Amygdala (tissue), 56 donors: ENCODE measurements around the gene PLVAP.

ENCODE experiments used
- DNase-seq, 56 donors: peaks; one replicate each; lab custom pipeline; 2025; lab: John Stamatoyannopoulos, UW

PLVAP gene

GRCh38 chr19:17359905-17360800, 17.0 kb downstream of the PLVAP start:
- DNase-seq = no peak

DNA sequence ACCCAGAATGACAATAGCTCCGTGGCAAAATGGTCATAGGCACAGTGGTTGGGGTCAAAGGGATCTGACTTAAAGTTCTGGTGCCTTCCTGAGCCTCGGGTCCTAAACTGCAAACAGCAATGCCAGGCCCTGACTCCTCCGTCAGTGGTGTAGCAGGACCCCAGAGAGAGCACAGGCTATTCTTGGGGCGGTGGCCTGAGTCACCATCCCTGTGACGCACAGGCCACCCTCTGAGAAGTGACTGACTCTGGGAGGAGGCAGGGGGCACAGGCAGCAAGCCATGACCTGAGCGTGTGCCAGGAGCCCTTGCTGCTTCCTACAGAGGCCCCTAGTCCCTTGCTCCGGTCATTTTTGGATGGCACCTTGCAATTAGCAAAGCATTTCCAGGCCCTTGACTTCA, 18.7 kb downstream of the PLVAP start:
- no peak for DNase-seq

GRCh38 chr19:17357724-17358123, 19.4 kb downstream of the PLVAP start:
- DNase-seq = no peak

DNA sequence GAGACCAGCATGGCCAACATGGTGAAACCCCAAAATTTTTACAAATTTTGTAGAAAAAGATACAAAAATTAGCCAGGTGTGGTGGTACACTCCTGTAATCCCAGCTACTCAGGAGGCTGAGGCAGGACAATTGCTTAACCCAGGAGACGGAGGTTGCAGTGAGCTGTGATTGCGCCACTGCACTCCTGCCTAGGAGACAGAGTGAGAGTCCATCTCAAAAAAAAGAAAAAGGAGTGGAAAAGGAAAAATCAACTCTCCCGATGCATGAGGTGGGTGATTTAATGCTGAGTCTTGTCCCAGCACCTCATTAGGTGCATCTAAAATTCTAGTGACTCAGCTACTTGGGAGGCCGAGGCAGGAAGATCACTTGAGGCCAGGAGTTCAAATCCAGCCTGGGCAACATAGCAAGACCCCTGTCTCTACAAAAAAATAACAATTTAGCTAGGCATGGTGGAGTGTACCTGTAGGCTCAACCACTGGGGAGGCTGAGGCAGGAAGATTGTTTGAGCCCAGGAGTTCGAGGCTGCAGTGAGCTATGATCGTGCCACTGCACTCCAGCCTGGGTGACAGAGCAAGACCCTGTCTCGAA, 20.0 kb downstream of the PLVAP start:
- no peak for DNase-seq

- no peak for DNase-seq
These were observed 23.8 kb downstream of the PLVAP start for GRCh38 chr19:17353386-17353785.

GRCh38 chr19:17352608-17353280, 24.4 kb downstream of the PLVAP start:
- DNase-seq = peak in 2 of 56 donors; percentile 20 to 21

DNA sequence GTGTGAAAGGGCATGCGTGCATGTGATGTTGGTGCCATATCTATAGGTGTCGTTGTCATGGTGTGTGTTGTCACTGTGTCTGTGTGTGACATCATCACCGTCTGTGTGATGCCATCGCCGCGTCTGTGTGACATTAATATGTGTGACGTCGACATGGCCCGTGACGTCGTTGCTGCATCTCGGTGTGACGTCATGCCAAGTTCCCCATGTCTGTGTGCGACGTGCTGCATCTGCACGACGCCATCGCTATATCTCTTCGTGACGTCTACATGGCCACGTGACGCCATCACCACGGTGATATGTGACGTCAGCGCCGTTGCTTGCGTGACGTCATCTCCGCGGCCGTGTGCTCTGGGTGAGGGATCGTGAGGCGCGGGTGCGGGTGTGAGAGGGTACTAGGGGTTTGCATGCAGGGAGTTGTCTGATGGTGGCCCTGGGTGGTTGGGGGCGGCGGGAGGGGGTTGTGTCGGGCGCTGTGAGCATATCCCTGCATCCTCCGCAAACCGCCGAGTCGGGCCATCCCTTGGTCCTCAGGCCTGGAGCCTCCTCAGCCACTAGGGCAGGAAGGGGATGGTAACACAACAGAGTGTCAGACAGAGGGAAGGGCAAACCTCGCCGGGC, 25.2 kb downstream of the PLVAP start:
- no peak for DNase-seq

DNA sequence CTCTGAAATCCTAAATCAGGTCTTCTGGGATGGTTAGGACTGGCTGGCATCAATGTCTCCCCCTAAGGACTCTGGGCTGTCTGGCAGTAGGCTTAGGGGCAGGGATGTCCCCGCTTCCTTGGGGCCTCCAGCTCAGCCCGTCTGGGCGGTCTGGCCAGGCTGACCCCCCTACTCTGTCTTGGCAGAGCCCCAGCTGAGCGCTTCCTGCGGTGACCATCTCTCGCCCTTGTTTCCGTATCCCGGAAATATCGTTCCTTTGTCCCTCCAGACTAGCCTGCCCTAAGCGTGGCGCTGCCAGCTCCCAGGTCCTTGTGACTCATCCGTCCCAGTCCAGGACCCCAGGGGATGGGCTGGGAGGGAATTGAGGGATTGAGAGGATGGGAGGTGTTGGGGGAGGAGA, 28.4 kb downstream of the PLVAP start:
- DNase-seq = peak in 3 of 56 donors; percentile 10 to 22 (median 18)

GRCh38 chr19:17347877-17348276, 29.3 kb downstream of the PLVAP start:
- no peak for DNase-seq

DNA sequence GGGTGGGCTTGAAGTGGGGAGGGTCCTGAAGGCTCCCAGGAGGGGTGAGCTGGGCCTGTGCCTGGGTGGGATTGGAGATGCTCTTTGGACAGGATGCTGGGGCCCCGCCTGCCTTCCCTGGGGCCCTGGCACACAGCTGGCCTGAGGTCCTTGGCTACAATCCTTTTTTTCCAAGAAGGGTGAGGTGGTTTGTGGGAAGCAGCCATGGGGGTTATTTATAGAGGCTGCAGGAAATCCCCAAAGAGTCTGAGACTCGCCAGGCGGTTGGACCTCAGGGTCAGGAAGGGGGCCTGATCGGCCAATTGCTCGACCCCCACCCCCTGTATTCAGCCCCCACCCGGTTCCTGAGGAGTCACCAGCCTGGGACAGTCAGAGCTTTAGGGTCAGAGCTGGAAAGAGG, 29.8 kb downstream of the PLVAP start:
- DNase-seq = no peak

GRCh38 chr19:17346109-17346671, 31.0 kb downstream of the PLVAP start:
- DNase-seq = peak in 40 of 56 donors; percentile 10 to 79 (median 40)

DNA sequence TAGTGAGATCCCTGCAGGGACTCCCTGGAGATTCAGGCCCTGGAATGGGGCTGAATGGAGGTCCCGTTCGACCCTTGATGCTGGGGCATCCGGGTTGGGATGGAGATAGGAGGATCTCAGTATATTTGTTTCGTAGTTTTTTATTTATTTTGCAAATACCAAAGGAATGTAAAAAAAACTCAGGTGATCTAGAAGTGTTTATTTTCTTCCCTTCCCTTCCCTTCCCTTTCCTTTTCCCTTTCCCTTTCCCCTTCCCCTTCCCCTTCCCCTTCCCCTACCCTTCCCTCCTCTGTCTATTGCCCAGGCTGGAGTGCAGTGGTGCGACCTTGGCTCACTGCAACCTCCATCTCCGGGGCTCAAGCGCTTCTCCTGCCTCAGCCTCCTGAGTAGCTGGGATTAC, 35.3 kb downstream of the PLVAP start:
- DNase-seq = no peak

- no peak for DNase-seq
These were observed 35.8 kb downstream of the PLVAP start for GRCh38 chr19:17341386-17341785.

GRCh38 chr19:17340871-17341357, 36.2 kb downstream of the PLVAP start:
- no peak for DNase-seq

GRCh38 chr19:17340302-17340870, 36.8 kb downstream of the PLVAP start:
- DNase-seq = no peak

DNA sequence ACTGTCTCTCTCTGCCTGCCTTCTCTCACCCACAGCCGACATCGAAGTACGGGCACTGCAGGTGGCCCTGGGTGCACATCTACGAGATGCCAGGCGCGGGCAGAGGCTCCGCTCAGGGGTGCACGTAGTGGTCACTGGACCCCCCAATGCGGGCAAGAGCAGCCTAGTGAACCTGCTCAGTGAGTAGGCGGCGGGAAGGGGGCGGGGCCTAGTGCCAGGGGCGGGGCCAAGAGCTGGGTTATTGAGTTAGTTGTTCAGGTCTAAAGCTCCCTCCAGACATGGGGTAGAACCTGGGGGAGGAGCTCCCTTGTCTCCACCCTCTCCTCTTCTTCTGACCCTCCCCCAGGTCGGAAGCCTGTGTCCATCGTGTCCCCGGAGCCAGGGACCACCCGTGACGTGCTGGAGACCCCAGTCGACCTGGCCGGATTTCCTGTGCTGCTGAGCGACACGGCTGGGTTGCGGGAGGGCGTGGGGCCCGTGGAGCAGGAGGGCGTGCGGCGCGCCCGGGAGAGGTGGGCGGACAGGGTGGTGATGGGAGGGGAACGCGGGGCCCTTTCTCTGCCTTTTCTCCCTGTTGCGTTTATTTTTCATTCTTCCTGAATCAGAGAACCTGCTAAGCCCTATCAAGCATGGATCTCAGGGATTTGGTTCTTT, 37.9 kb downstream of the PLVAP start:
- no peak for DNase-seq

GRCh38 chr19:17338433-17339078, 38.6 kb downstream of the PLVAP start:
- no peak for DNase-seq

GRCh38 chr19:17337675-17338432, 39.3 kb downstream of the PLVAP start:
- no peak for DNase-seq
